Spleen (tissue), 7 donors: ENCODE measurements around the gene ZNF385D.

ENCODE experiments used
- CTCF ChIP-seq, 11 experiments: fragments of 200-600 bp in 7 of 11; fragments of 450-650 bp in 4 of 11; sonication (generic) in 4 of 11; IDR thresholded peaks in 8 of 11; conservative IDR thresholded peaks in 3 of 11; 1 replicate in 7 of 11; 2 replicates in 4 of 11; pipeline versions ENCODE4 v1.4.0 to v1.8.0; 2016 to 2021; ENCODE audit warnings: antibody characterized with exemption in 11 of 11, inconsistent platforms in 4 of 11, mild to moderate bottlenecking in 1 of 11
- POLR2A ChIP-seq, 3 donors: fragments of 450-650 bp; IDR thresholded peaks; one replicate each; pipeline ENCODE4 v1.5.1; 2017; ENCODE audit warnings: antibody characterized with exemption in 3 of 3, mild to moderate bottlenecking in 1 of 3
- donor health status: DM: no; HTN: no; CAD: no; lungs with moderate emphysema.
- donor health status: DM: no; HTN: no; CAD: no.
- donor health status: DM: no; HTN: no; CAD: no.

- TF ChIP-seq CTCF (IDR thresholded peaks at IDR 0.05 in 8 of 11, conservative IDR thresholded peaks at IDR 0.05 in 3 of 11): no peak
- TF ChIP-seq POLR2A (IDR thresholded peaks at IDR 0.05): no peak
These were observed 60.0 kb downstream of the ZNF385D start for GRCh38 chr3:21691036-21691435.
